Breast epithelium (tissue), 4 donors: Measurements from ENCODE around the gene NEU2. TPM values are rescaled to one million over a fixed set of nuclear protein-coding genes. Genes with fewer than 3 reads are reported as not detected.
"Not testable (repeated sequence)": the region's sequence is repeated elsewhere in the genome, so short reads cannot be mapped to it uniquely, and the experiment has no call there.

Experiments
- DNase-seq, 2 donors: peaks; one replicate each; pipeline ENCODE4 v3.0.0-alpha.2; 2019; ENCODE audit warnings: low spot score in 2 of 2
- H3K27ac ChIP-seq, 2 donors: fragments of 200-600 bp; sonication (generic) in 1 of 2; one replicate each; pipeline ENCODE4 v1.5.1; 2016 to 2019; ENCODE audit warnings: mild to moderate bottlenecking in 1 of 2
- H3K27me3 ChIP-seq, 2 donors: fragments of 200-600 bp; sonication (generic) in 1 of 2; one replicate each; pipeline versions ENCODE4 v1.5.1 to v1.6.0; 2017 to 2019; ENCODE audit warnings: control low read depth in 1 of 2, mild to moderate bottlenecking in 1 of 2
- H3K36me3 ChIP-seq: fragments of 200-600 bp; one replicate; pipeline ENCODE4 v1.5.1; 2019
- H3K4me1 ChIP-seq, 2 donors: fragments of 200-600 bp; sonication (generic); one replicate each; pipeline ENCODE4 v1.5.1; 2016 to 2019; ENCODE audit warnings: control low read depth in 1 of 2
- H3K4me3 ChIP-seq, 3 donors: fragments of 200-600 bp; sonication (generic); 1 replicate in 2 of 3; 2 replicates in 1 of 3; pipeline ENCODE4 v1.5.1; 2016 to 2019; ENCODE audit warnings: mild to moderate bottlenecking in 3 of 3, moderate library complexity in 2 of 3
- H3K9me3 ChIP-seq, 2 donors: fragments of 200-600 bp; sonication (generic) in 1 of 2; one replicate each; pipeline ENCODE4 v1.5.1; 2016 to 2019; ENCODE audit warnings: control low read depth in 1 of 2
- CTCF ChIP-seq, 3 donors: fragments of 450-650 bp; IDR thresholded peaks; one replicate each; pipeline ENCODE4 v1.5.1; 2016 to 2017; ENCODE audit warnings: antibody characterized with exemption in 3 of 3, mild to moderate bottlenecking in 3 of 3, moderate library complexity in 3 of 3
- POLR2A ChIP-seq: fragments of 450-650 bp; IDR thresholded peaks from one replicate; pipeline ENCODE4 v1.6.1; 2016; ENCODE audit warnings: antibody characterized with exemption, mild to moderate bottlenecking, moderate library complexity
- POLR2AphosphoS5 ChIP-seq, 3 donors: sonication (generic); formaldehyde crosslinking; IDR thresholded peaks; one replicate each; pipeline ENCODE4 v1.6.1; 2017; ENCODE audit warnings: antibody characterized with exemption in 3 of 3
- intact Hi-C: fragments of 100-400 bp; cut with DNase I; formaldehyde crosslinking; loops from one replicate; pipeline ENCODE4 v1.15.1; 2023; ENCODE audit warnings: low total_unique reads
- total RNA-seq, 3 donors: library from RNA; depleted of rRNA; stranded (reverse); fragments of >200 nt; gene quantifications; one replicate each; pipeline ENCODE4 v1.1.0, GENCODE V29; 2016

The NEU2 gene
- total RNA-seq, 3 donors from 2014 or later = not detected

- no peak for TF ChIP-seq CTCF (IDR thresholded peaks at IDR 0.05)
- no peak for TF ChIP-seq POLR2AphosphoS5 (IDR thresholded peaks at IDR 0.05)
- TF ChIP-seq POLR2A = no peak
- Histone ChIP-seq H3K9me3 (no peaks in the 10 kb centered on the region), H3K4me3 (no peak overlapping the region), H3K27me3 (no peaks in the 10 kb centered on the region), H3K27ac (no peak overlapping the region), H3K36me3 (no peaks in the 10 kb centered on the region), H3K4me1 (peaks cover 0 to 9% of the 10 kb centered on the region in 2 donors)
- intact Hi-C loops = no loop called here
- no peak for DNase-seq
These were observed 14.7 kb downstream of the NEU2 start for GRCh38 chr2:233047206-233047605.

- no peak for DNase-seq
- Histone ChIP-seq H3K27ac (no peak overlapping the region), H3K4me1 (peaks cover 0 to 9% of the 10 kb centered on the region in 2 donors), H3K4me3 (no peak overlapping the region), H3K36me3 (no peaks in the 10 kb centered on the region), H3K9me3 (no peaks in the 10 kb centered on the region), H3K27me3 (no peaks in the 10 kb centered on the region)
- intact Hi-C loops = no loop called here
- no peak for TF ChIP-seq POLR2A
- TF ChIP-seq POLR2AphosphoS5 (IDR thresholded peaks at IDR 0.05) = no peak
These were observed 15.2 kb downstream of the NEU2 start for GRCh38 chr2:233047667-233048066.

- Histone ChIP-seq H3K27me3 (no peaks in the 10 kb centered on the region), H3K4me3 (no peak overlapping the region), H3K27ac (no peak overlapping the region), H3K4me1 (peaks cover 0 to 9% of the 10 kb centered on the region in 2 donors), H3K9me3 (no peaks in the 10 kb centered on the region), H3K36me3 (no peaks in the 10 kb centered on the region)
- no peak for TF ChIP-seq CTCF (IDR thresholded peaks at IDR 0.05)
- no peak for TF ChIP-seq POLR2AphosphoS5 (IDR thresholded peaks at IDR 0.05)
- TF ChIP-seq POLR2A = no peak
- intact Hi-C loops = no loop called here
- DNase-seq = peak in 1 of 2 donors; percentile 30
These were observed 16.2 kb downstream of the NEU2 start for GRCh38 chr2:233048569-233049193.

GRCh38 chr2:233049194-233049761 is 16.8 kb downstream of the NEU2 start:
- Histone ChIP-seq H3K27me3 (no peaks in the 10 kb centered on the region), H3K4me3 (no peak overlapping the region), H3K27ac (no peak overlapping the region), H3K9me3 (no peaks in the 10 kb centered on the region), H3K4me1 (peaks cover 0 to 9% of the 10 kb centered on the region in 2 donors), H3K36me3 (no peaks in the 10 kb centered on the region)
- intact Hi-C loops = no loop called here
- TF ChIP-seq CTCF (IDR thresholded peaks at IDR 0.05) = no peak
- no peak for TF ChIP-seq POLR2AphosphoS5 (IDR thresholded peaks at IDR 0.05)
- no peak for TF ChIP-seq POLR2A
- no peak for DNase-seq

GRCh38 chr2:233051241-233052149 is 19.0 kb downstream of the NEU2 start:
- intact Hi-C loops = no loop called here
- peak overlapping the region in 1 of 2 donors; percentile 48 for H3K27ac ChIP-seq

GRCh38 chr2:233052517-233052916 is 20.0 kb downstream of the NEU2 start:
- H3K4me1 ChIP-seq, H3K4me3 ChIP-seq, H3K9me3 ChIP-seq, H3K27ac ChIP-seq, H3K36me3 ChIP-seq, intact Hi-C loops, H3K27me3 ChIP-seq: not testable (repeated sequence)
- DNase-seq = peak in 1 of 2 donors; percentile 3

More at GRCh38 chr2:233051241-233052149, 19.0 kb downstream of the NEU2 start:
- Histone ChIP-seq H3K4me1 (peaks cover 0 to 9% of the 10 kb centered on the region in 2 donors), H3K4me3 (no peak overlapping the region), H3K36me3 (no peaks in the 10 kb centered on the region), H3K27me3 (no peaks in the 10 kb centered on the region), H3K9me3 (no peaks in the 10 kb centered on the region)
- peak; percentile 35 to 55 for DNase-seq
- TF ChIP-seq POLR2AphosphoS5 (IDR thresholded peaks at IDR 0.05) (no peak), CTCF (IDR thresholded peaks at IDR 0.05) (no peak), POLR2A (no peak)
